ENCODE measurements around the gene PSME2.

PSME2 gene

DNA sequence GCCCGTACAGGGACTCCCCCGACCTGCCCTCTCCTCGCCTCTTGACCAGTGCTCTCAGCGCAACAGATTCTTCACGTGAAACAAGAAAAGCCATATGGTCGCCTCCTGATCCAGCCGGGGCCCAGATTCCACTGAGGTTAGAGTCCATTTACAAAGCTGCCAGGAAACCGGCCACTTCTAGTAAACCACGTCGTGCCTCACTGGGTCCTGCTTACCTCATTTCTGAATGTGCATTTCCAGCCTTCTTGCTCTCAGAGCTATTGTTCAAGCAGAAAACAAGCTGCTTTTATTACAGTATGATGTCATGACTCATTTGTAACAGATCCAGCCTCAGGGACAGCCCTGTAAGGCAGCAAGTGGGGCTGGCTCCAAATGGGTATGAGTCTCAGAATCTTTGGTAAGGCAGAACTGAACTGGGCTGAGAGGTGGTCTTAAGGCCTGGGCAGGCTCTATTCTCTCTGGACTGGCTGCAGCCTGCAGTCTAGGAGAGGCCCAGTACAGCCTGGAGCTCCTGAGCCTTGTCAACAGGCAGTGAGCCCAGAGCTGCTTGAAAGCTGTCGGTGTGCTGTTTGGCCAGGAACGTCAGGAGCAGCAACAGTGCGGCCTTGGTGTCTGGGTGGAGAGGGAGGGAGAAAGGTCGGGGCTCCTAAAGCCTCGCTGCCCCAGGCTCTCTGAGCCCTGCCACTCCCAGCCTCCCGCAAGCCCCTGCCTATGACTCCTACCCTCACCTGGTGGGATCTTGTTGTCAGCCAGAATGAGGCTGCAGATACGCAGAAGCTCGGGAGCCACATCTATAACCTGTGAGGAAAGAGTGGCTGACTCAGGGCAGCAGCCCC, 33.8 kb upstream of the PSME2 start:
- in situ Hi-C loops (cut with MboI; ENCODE audit: low sequenced_read_pairs): no loop called here

DNA sequence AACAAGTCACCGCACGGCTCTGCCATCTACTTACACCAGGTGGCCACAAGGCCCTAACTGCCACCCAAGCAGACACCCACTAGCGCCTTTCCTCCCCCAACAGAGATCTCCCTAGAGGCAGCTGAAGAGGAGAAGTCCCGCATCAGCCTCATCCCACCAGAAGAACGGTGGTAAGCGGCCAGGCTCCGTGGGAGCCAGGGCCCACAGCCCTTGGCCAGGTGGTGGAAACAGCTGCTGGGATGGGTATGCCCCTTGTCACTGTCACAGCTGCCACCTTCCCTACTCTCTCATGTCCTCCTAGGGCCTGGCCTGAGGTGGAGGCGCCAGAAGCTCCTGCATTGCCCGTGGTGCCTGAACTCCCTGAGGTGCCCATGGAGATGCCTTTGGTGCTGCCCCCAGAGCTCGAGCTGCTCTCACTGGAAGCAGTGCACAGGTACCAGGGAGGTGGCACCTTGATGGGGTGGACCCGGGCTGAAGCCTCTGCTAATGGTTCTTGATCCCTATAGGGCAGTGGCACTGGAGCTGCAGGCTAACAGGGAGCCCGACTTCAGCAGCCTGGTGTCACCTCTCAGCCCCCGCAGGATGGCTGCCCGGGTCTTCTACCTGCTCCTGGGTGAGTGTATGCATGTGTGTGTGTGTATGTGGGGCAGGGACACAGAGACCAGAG, 33.0 kb upstream of the PSME2 start:
- in situ Hi-C loops (cut with MboI; ENCODE audit: low sequenced_read_pairs): no loop called here

DNA sequence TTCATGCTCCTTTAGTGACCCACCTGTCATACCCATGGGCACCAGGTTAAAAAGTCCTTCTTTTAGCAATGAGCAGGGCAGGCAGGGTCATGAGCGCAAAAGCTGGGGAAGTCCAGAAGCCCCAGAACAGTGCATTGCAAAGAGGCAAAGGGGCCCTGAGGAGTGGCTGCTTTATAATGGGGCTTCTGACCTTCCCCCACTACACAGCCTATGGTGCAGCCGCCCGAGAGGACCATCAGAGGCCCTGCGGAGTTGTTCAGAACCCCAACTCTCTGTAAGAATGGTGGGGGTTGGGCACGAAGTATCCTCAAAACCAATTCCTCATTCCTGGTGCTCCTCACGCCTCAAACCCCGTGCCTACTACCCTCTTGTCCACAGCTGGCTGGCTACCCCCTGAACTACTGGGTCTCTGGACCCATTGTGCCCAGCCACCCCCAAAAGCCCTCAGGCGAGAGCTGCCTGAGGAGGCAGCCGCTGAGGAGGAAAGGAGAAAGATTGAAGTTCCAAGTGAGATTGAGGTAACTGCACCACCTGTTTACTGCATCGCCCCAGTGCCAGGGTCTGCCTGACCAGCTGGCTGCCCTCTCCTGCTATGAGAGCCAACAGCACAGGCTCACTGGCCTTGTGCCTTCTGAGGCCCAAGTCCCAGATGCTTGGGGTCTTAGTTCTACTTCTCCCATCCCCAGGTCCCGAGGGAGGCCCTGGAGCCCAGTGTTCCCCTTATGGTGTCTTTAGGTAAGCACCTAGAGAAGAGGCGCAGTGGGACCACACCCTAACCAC, 32.2 kb upstream of the PSME2 start:
- in situ Hi-C loops (cut with MboI; ENCODE audit: low sequenced_read_pairs): no loop called here

DNA sequence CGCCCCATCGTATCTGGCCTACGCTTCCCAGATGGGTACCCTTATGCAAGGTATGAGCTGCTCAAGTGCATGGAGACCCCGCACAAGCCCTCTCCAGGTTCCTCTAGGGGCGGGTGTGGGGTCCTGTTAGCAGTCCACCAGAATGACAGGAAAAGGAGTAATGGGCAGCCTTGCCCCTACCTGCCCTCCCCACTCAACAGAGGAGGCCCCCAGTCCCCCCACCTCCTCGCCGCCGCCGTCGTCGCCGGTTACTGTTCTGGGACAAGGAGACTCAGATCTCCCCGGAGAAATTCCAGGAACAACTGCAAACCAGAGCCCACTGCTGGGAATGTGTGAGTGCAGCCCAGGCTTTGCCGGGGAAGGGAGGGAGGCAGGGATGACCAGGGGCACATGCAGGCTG, 31.5 kb upstream of the PSME2 start:
- in situ Hi-C loops (cut with MboI; ENCODE audit: low sequenced_read_pairs): no loop called here

DNA sequence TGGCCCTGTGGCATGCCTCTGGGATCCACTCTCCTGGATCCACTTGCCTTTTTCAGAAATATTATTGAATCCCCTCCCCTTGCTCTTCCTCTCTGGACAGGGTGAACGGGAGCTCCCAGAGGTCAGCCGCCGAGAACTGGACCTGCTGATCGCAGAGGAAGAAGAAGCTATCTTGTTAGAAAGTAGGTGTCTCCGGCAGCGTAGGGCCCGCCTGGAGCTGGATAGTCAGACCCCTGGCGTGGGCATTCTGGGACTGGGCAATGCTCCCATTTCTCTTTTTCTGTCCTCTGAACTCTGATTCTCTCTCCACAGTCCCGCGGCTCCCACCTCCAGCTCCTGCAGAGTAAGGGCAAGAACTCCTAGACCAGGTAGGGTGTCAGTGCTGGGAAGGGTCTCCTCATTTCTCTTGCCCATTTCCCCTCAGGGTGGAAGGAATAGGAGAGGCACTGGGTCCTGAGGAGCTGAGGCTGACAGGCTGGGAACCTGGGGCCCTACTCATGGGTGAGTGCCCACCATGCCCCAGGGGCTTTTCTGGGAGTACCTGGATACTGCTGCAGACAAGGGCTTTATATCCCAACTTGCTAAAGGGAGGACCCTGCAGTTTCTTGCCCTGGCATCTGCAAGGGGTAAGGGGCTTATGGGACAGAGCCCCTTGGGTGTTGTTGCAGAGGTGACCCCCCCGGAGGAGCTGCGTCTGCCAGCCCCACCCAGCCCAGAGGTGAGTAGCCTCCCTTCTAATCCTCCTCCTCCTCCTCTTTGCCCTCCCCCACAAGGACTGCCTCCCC, 30.8 kb upstream of the PSME2 start:
- in situ Hi-C loops (cut with MboI; ENCODE audit: low sequenced_read_pairs): no loop called here

DNA sequence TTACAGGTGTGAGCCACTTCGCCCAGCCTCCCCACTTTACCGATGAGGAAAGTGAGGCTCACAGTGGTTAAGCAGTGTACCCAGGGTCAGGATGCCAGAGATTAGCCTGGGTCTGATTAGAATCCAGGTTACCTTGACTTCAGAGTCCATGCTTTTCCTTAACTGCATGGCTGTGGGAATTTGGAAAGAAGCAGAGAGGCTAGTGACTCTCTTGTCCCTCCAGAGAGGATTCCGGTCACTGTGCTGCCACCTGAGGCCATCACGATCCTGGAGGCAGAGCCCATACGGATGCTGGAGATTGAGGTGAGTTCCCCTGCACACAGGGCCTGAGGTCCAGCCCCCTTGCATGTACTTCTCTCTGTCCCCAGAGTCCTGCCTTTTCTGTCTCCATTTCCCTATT, 30.2 kb upstream of the PSME2 start:
- in situ Hi-C loops (cut with MboI; ENCODE audit: low sequenced_read_pairs): no loop called here

DNA sequence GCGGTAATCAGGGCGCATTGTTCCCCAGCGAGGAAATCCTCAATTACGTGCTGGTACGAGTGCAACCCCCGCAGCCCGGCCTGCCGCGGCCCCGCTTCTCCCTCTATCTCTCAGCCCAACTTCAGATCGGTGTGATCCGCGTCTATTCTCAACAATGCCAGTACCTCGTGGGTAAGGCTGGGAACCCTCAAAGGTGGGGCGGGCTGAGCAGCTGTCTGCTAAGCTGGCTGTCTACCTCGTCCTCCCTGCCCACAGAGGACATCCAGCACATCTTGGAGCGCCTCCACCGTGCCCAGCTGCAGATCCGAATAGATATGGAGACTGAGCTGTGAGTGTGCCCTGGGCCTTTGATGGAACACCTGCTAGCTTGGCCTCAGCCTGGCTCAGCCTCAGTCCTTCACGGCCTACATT, 26.5 kb upstream of the PSME2 start:
- in situ Hi-C loops (cut with MboI; ENCODE audit: low sequenced_read_pairs): no loop called here

DNA sequence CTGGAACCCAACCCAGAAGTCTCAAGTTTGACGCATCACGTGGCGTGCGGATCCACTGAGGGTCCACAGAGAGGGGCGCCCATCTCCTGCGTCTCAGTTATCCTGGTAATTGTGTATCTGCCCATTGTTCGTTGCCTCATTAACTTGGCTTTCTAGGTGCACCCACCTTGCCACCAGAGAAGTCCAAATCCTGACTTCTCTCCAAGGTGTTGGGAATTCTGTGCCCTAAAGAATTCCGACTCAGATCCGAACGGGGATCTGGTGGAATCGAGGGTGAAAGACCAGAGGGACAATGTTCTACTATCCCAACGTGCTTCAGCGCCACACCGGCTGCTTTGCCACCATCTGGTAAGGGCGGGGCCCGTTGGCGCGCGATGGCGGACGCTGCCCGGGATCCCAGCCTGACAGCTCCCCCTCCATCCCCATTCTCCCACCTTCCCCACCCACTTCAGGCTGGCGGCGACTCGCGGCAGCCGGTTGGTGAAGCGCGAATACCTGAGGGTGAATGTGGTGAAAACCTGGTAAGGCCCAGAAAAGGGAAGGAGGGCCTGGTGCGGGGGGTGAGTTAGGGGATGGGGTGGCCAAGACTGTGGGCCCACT, 26.0 kb upstream of the PSME2 start:
- in situ Hi-C loops (cut with MboI; ENCODE audit: low sequenced_read_pairs): no loop called here

DNA sequence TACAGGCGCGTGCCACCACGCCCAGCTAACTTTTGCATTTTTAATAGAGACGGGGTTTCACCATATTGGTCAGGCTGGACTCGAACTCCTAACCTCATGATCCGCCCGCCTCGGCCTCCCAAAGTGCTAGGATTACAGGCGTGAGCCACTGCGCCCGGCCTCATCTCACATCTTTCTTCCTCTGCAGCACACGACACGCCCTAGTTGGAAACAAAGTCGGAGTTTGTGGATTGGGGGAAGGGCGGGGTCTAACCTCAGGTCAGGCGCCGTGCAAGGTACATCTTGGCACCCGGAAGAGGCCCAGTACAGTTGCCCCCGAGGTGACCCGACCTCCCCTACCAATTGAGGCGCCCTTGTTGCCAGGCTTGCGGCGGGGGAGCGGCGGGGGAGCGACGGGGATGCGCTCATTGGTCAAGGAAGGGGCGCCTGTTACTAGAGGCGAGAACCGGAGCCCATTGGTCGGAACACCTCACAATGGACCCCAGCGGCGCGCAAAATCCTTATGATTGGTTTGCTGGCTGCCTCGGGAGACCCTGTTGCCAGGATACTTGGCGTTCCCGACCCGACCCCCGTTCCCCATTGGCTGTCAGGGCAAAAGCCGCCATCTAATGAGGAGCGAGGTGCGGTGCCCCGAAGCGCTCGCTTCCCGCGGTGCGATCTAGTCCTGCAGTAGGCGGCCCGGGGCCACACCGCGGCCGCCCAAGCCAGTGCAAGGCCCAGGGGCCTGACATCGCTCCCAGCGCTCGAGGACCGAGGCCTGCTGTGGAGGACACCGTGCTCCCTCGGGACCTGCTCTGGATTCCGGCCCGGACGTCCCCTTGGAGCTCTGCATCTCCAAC, 25.2 kb upstream of the PSME2 start, which contains the start of gene REC8:
TSS of gene REC8 (plus strand) at position 659 of the 839 bp plus-strand sequence. CDS start 473 bp downstream, outside the sequence.
- in situ Hi-C loops (cut with MboI; ENCODE audit: low sequenced_read_pairs): no loop called here

DNA sequence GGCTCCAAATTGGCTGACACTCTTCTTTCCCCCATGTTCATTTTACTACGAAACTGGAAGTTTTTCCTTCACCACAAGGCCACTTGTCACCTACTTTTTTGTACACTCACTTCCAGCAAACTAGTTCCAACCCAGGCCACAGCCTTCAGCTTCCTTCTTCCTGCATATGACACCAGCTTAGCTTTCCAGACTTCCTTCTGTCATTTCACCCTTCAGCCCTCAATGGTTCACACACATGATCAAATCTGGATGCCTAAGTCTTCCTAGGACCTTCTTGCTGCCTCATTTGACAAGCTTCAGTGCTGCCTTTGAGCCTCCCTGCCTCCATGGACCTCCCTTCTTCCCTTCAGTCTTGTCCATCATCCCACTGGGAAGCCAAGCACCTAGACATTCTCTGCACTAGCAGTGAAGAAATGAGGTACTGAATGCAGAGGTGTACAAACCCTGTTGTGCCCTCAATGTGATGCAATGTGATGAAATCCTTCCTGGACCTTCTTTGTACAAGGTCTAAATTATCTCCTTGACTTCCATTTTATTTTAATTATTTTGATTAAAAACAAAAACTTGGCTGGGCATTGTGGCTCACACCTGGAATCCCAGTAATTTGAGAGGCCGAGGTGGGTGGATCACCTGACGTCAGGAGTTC, 21.2 kb upstream of the PSME2 start:
- in situ Hi-C loops (cut with MboI; ENCODE audit: low sequenced_read_pairs): no loop called here

DNA sequence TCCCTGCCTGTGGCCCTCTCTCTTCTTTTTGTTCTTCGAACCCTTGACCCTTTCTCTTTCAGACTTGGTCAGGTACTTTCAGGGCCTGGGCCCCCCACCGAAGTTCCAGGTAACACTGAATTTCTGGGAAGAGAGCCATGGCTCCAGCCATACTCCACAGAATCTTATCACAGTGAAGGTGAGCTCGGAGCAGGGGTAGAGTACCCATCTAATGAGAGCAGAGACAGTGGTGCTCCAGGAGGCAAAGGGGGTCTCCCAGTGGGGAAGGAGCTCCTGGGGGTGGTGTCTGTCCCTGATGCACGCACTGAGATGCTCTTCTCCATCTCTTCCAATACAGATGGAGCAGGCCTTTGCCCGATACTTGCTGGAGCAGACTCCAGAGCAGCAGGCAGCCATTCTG, 19.4 kb upstream of the PSME2 start:
- in situ Hi-C loops (cut with MboI; ENCODE audit: low sequenced_read_pairs): no loop called here

DNA sequence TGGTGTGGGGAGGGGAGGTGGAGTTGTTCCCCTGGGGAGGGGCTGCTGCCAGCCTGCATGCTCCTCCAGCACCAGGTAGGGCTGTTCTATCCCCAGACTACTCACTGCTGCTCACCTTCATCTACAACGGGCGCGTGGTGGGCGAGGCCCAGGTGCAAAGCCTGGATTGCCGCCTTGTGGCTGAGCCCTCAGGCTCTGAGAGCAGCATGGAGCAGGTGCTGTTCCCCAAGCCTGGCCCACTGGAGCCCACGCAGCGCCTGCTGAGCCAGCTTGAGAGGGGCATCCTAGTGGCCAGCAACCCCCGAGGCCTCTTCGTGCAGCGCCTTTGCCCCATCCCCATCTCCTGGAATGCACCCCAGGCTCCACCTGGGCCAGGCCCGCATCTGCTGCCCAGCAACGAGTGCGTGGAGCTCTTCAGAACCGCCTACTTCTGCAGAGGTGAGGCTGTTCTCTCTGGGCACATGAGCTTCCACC, 18.1 kb upstream of the PSME2 start:
- in situ Hi-C loops (cut with MboI; ENCODE audit: low sequenced_read_pairs): no loop called here

DNA sequence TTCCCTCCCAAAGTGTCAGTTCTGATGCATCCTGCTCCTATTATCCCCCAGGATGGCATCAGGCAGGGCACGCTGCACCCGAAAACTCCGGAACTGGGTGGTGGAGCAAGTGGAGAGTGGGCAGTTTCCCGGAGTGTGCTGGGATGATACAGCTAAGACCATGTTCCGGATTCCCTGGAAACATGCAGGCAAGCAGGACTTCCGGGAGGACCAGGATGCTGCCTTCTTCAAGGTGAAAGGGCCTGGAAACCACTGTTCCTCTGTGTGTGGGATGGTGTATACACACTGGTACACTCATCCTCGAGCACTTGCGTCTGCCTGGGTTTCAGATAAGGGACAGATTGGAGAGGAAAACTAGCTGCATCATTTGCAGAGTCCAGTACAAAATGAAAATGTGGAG, 15.7 kb upstream of the PSME2 start:
- in situ Hi-C loops (cut with MboI; ENCODE audit: low sequenced_read_pairs): no loop called here

DNA sequence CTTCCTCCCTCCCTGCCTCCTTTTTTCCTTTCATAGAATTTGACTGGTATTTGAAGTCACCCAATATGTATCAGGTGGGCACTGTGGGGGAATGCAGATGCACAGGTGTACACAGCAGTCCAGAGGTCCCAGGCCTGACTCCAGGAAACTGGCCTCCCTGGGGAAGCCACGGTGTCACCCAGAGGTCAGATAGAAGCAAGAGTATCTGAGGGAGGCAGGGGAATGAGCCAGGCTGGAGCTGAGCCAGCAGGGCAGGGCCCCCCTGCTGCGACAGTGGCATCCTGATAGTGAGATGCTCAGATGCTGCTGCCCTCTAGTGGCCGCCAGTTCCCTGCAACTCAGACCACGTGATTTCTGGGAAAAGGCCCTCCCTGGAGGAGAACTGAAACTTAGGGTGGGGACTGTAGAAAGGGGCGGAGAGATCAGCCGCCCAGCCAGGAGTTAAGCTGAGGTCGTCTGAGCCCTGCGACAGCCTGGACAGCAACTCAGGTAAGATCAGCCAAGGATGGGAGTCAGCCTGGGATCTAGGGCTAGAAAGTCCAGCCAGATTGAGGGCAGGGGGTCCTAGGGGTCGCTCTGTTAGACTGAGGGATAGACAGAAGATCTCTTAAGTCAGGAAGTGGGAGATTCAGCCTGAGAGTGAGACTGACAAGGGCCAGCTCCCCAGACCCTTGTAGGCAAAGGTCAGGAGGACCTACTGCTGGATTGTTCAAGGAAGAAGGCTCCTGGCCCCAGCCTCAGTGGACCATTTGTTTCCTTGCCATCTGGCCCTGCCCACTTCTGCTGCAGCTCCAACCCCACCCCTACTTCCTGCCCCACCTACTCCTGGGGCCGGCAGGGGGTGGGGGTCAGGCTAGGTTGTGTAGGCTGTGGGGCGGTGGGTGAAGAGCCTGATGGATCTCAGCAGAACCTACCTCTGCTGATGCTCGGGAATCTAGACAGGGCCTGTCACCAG, 14.7 kb upstream of the PSME2 start, which contains the start of gene IRF9:
TSS of gene IRF9 (plus strand) at position 416 of the 955 bp plus-strand sequence. CDS start 880 bp downstream, outside the sequence.
- in situ Hi-C loops (cut with MboI; ENCODE audit: low sequenced_read_pairs): no loop called here

DNA sequence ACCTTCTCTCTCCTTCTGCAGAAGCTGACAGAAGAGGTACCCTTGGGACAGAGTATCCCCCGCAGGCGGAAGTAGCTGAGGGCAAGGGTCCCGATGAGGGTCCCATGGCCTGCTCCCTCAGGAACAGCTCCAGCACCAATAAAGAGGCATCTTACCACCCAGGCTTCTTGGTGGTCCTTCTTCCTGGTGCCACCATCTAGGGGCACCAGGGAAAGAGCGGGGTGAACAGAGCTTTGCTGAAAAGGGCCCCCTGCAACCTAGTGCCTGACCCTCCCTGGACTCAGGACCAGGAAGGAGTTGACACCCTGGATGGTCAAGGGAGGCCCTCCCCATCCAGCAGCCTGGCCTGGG, 14.1 kb upstream of the PSME2 start:
- in situ Hi-C loops (cut with MboI; ENCODE audit: low sequenced_read_pairs): no loop called here

DNA sequence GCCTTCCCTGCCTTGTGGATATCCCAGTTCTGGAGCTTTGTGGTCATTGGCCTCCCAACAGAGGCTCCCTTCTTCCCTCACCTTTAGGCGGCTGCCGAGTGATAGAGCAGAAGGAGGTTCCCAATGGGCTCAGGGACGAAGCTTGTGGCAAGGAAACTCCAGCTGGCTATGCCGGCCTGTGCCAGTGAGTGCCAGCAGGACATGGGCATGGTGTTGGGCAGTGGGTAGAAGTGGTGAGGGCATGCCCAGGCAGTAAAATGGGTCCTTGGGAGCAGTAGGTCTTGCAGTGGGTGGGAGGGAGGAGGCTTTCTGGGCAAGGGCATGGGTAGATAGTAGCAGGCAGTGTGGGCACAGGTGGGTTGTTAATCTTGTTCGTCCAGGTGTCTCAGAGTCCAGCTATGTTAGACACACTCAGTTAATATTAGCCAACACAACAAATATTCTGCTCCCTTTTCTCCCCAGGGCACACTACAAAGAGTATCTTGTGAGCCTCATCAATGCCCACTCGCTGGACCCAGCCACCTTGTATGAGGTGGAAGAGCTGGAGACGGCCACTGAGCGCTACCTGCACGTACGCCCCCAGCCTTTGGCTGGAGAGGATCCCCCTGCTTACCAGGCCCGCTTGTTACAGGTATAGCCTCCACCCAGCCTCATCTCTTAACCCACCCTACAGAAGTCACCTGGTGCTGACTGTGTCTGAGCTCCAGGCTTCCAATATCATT, 13.5 kb upstream of the PSME2 start:
- in situ Hi-C loops (cut with MboI; ENCODE audit: low sequenced_read_pairs): no loop called here

DNA sequence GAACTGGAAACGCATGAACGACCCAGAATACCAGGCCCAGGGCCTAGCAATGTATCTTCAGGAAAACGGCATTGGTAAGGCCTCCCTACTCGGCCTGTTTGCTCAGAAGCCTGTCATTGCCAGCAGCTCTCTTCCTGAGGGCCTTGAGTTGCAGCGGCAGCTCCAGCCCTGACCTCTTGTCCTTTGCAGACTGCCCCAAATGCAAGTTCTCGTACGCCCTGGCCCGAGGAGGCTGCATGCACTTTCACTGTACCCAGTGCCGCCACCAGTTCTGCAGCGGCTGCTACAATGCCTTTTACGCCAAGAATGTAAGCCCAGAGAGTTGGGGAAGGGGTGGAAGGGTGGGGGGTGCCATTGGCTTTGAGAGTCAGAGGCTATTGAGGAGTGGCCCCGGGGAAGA, 10.9 kb upstream of the PSME2 start:
- in situ Hi-C loops (cut with MboI; ENCODE audit: low sequenced_read_pairs): no loop called here
